HepG2 (cell line): ENCODE results near the gene MPST. TPM values are rescaled to one million over a fixed set of nuclear protein-coding genes. Genes with fewer than 3 reads are reported as not detected.

Experiments used
- ARNT2 ChIP-seq: sonication (generic); formaldehyde crosslinking; IDR thresholded peaks from 2 replicates; pipeline ENCODE4 v1.8.0; 2022; ENCODE audit warnings: mild to moderate bottlenecking, low read depth, missing genetic modification reagents, moderate library complexity
- ATM ChIP-seq: fragments of 450-650 bp; IDR thresholded peaks from 2 replicates; pipeline ENCODE4 v1.7.1; 2017; ENCODE audit warnings: mild to moderate bottlenecking, borderline replicate concordance
- CREB1 ChIP-seq, 2 experiments: fragments of 450-650 bp in 1 of 2; IDR thresholded peaks; 2 replicates each; pipeline ENCODE4 v1.6.1; 2016 to 2017; ENCODE audit warnings: control low read depth in 1 of 2, mild to moderate bottlenecking in 1 of 2, missing compliant biosample characterization in 1 of 2, missing genetic modification characterization in 1 of 2
- KDM3A ChIP-seq: IDR thresholded peaks from 2 replicates; pipeline ENCODE4 v1.6.1; 2018; ENCODE audit warnings: low read depth, missing compliant biosample characterization
- MIER2 ChIP-seq: IDR thresholded peaks from 2 replicates; pipeline ENCODE4 v1.6.1; 2016; ENCODE audit warnings: missing biosample characterization, missing genetic modification reagents
- MXI1 ChIP-seq: IDR thresholded peaks from 3 replicates; pipeline ENCODE4 v1.6.1; 2012; ENCODE audit warnings: low read depth, low read length, inconsistent platforms, borderline replicate concordance
- POLR2G ChIP-seq: fragments of 200-400 bp; formaldehyde crosslinking; IDR thresholded peaks from 2 replicates; pipeline ENCODE4 v1.6.1; 2018; ENCODE audit warnings: mild to moderate bottlenecking, low read depth, low read length, moderate library complexity
- RFXANK ChIP-seq: IDR thresholded peaks from 2 replicates; pipeline ENCODE4 v1.6.1; 2016
- TBX2 ChIP-seq: sonication (generic); formaldehyde crosslinking; IDR thresholded peaks from 2 replicates; pipeline ENCODE4 v1.5.0; 2020; ENCODE audit warnings: missing genetic modification reagents, mild to moderate bottlenecking, borderline replicate concordance
- ZEB1 ChIP-seq: IDR thresholded peaks from 2 replicates; pipeline ENCODE4 v1.6.1; 2012; ENCODE audit warnings: mild to moderate bottlenecking, low read depth, inconsistent platforms; ENCODE audit not compliant: insufficient replicate concordance
- ZFY ChIP-seq: sonication (generic); formaldehyde crosslinking; IDR thresholded peaks from 2 replicates; pipeline ENCODE4 v1.4.0; 2020; ENCODE audit warnings: missing genetic modification reagents
- ZNF180 ChIP-seq: sonication (generic); formaldehyde crosslinking; IDR thresholded peaks from 2 replicates; pipeline ENCODE4 v1.4.0; 2020; ENCODE audit warnings: low read depth, missing genetic modification reagents, borderline replicate concordance
- ZNF451 ChIP-seq: sonication (generic); formaldehyde crosslinking; IDR thresholded peaks from 2 replicates; pipeline ENCODE4 v1.5.0; 2020; ENCODE audit warnings: mild to moderate bottlenecking, missing genetic modification reagents
- ZNF614 ChIP-seq: IDR thresholded peaks from 2 replicates; pipeline ENCODE4 v1.6.1; 2018; ENCODE audit warnings: missing biosample characterization, missing genetic modification reagents, inconsistent platforms, borderline replicate concordance
- polyA plus RNA-seq, 8 experiments: library from polyadenylated mRNA; depleted of rRNA in 3 of 8; stranded (reverse) in 7 of 8; unstranded in 1 of 8; fragments of >200 nt; fragmentation: Illumina TruSeq in 4 of 8; extraction: Trizol in 4 of 8; gene quantifications; 2 replicates each; pipeline versions ENCODE4 v1.2.1 to v1.2.3, GENCODE V29; 2011 to 2016; ENCODE audit warnings: low read depth in 4 of 8, missing spikeins in 1 of 8, mixed read lengths in 1 of 8; ENCODE audit not compliant: insufficient read depth in 1 of 8
- total RNA-seq, 5 experiments: library from RNA; depleted of rRNA; stranded (reverse); fragments of >200 nt; fragmentation: Illumina TruSeq; extraction: Trizol; gene quantifications; 2 replicates each; pipeline ENCODE4 v1.2.3, GENCODE V29; 2016; ENCODE audit warnings: low read depth in 1 of 5
- TF ChIP-seq, protein P1 (sequence below): sonication (generic); formaldehyde crosslinking; IDR thresholded peaks from 2 replicates; pipeline ENCODE4 v1.4.0; 2020; ENCODE audit warnings: mild to moderate bottlenecking, missing genetic modification reagents
- TF ChIP-seq, protein P2 (sequence below): sonication (generic); formaldehyde crosslinking; IDR thresholded peaks from 2 replicates; pipeline ENCODE4 v1.8.1; 2022; ENCODE audit warnings: low read depth, mild to moderate bottlenecking, missing genetic modification reagents
- TF ChIP-seq, protein P3 (sequence below): sonication (generic); formaldehyde crosslinking; IDR thresholded peaks from 2 replicates; pipeline ENCODE4 v1.4.0; 2020; ENCODE audit warnings: missing genetic modification reagents; ENCODE audit errors: not compliant biosample characterization

Gene MPST
- total and polyA plus RNA-seq, 2 of the 13 experiments (the other 11 are each of a cell fraction or from before 2014, with no cell fraction given), result 133 to 141 TPM

DNA sequence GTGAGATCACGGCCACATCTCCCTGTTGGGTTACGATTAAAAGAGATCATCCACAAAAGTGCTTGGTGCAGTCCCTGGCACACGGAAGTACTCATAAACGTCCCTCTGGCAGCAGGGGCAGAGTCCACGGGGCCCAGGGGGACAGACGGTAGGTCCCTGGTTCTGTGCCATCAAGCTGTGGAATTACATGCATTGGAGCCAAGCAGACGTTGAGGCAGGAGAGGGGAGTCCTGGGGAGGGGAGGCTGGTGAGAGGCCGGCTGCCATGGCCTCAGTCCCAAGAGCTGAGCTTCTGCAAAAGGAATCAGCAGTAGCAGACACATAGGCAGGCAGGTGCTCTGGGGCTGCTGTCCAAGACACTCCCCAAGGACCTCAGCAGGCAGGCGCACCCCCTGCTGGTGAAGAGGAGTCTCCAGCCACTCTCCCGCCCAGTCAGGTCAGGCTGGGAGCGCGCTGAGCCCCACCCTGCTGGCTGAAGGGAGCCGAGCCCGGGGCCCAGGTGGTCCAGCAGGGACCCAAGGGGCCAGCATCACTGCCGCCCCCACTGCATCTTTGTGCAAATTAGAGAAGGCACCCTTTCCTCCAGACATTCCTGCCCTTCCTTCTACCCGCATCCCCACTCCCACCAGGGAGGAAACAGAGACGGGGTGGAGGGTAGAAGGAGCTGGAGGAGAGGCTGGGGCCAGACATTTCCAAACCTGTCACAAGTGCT lies 24.4 kb downstream of the MPST start (continued):
- TF ChIP-seq, protein P1, sequence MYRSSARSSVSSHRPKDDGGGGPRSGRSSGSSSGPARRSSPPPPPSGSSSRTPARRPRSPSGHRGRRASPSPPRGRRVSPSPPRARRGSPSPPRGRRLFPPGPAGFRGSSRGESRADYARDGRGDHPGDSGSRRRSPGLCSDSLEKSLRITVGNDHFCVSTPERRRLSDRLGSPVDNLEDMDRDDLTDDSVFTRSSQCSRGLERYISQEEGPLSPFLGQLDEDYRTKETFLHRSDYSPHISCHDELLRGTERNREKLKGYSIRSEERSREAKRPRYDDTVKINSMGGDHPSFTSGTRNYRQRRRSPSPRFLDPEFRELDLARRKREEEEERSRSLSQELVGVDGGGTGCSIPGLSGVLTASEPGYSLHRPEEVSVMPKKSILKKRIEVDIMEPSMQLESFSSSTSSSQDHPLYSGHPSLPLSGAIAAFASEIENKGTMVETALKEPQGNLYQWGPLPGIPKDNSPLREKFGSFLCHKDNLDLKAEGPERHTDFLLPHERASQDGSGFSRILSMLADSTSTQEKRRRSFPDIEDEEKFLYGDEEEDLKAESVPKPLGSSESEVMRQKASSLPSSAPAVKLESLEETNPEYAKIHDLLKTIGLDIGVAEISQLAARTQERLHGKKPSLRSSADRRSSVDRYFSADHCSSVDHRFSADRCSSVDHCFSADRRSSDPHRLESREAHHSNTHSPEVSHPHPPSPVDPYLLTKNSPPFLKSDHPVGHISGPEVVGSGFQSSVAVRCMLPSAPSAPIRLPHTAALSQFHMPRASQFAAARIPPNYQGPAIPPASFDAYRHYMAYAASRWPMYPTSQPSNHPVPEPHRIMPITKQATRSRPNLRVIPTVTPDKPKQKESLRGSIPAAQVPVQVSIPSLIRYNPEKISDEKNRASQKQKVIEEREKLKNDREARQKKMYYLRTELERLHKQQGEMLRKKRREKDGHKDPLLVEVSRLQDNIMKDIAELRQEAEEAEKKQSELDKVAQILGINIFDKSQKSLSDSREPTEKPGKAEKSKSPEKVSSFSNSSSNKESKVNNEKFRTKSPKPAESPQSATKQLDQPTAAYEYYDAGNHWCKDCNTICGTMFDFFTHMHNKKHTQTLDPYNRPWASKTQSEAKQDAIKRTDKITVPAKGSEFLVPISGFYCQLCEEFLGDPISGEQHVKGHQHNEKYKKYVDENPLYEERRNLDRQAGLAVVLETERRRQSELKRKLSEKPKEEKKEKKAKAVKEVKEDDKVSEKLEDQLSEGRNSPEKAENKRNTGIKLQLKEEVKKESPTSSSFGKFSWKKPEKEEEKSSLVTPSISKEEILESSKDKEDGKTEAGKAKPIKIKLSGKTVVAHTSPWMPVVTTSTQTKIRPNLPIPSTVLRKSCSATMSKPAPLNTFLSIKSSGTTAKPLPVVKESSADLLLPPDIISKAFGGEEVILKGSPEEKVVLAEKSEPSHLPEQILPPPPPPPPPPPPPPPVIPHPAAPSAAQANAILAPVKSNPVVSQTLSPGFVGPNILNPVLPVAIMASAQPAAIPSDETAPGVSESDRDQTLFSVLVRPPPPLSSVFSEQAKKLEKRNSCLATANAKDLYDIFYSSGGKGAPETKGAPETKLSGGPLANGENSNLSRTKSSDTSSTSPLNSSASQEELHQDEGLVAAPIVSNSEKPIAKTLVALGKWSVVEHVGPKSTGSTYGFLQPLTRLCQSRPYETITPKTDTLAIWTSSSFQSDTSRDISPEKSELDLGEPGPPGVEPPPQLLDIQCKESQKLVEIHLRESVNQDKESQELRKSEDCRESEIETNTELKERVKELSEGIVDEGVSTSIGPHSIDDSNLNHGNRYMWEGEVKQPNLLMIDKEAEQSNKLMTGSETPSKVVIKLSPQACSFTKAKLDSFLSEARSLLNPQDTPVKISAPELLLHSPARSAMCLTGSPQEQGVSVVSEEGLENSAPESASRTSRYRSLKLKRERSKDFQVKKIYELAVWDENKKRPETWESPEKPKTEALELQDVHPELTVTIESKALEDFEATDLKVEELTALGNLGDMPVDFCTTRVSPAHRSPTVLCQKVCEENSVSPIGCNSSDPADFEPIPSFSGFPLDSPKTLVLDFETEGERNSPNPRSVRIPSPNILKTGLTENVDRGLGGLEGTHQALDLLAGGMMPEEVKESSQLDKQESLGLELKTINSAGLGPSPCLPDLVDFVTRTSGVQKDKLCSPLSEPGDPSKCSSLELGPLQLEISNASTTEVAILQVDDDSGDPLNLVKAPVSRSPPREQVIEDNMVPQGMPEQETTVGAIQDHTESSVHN (CRISPR knock-in tag), result 0 out of 2 replicates have a peak, but pooled peaks have one; percentile 29
- TF ChIP-seq POLR2G, result peak; percentile 85
- TF ChIP-seq, protein P2, sequence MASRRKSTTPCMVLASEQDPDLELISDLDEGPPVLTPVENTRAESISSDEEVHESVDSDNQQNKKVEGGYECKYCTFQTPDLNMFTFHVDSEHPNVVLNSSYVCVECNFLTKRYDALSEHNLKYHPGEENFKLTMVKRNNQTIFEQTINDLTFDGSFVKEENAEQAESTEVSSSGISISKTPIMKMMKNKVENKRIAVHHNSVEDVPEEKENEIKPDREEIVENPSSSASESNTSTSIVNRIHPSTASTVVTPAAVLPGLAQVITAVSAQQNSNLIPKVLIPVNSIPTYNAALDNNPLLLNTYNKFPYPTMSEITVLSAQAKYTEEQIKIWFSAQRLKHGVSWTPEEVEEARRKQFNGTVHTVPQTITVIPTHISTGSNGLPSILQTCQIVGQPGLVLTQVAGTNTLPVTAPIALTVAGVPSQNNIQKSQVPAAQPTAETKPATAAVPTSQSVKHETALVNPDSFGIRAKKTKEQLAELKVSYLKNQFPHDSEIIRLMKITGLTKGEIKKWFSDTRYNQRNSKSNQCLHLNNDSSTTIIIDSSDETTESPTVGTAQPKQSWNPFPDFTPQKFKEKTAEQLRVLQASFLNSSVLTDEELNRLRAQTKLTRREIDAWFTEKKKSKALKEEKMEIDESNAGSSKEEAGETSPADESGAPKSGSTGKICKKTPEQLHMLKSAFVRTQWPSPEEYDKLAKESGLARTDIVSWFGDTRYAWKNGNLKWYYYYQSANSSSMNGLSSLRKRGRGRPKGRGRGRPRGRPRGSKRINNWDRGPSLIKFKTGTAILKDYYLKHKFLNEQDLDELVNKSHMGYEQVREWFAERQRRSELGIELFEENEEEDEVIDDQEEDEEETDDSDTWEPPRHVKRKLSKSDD (CRISPR knock-in tag), result no peak
- TF ChIP-seq ZFY (CRISPR knock-in tag), result peak; percentile 48; the same call in 1 of the 2 replicates
- TF ChIP-seq KDM3A (CRISPR knock-in tag), result 0 out of 2 replicates have a peak, but pooled peaks have one; percentile 52
- TF ChIP-seq ZEB1, result peak; percentile 60
- peak; percentile 43; the same call in 1 of the 3 replicates for TF ChIP-seq MXI1
- peak; percentile 17; the same call in 1 of the 2 replicates for TF ChIP-seq ZNF614 (CRISPR knock-in tag)
- TF ChIP-seq, protein P3, sequence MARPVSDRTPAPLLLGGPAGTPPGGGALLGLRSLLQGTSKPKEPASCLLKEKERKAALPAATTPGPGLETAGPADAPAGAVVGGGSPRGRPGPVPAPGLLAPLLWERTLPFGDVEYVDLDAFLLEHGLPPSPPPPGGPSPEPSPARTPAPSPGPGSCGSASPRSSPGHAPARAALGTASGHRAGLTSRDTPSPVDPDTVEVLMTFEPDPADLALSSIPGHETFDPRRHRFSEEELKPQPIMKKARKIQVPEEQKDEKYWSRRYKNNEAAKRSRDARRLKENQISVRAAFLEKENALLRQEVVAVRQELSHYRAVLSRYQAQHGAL (CRISPR knock-in tag), result no peak
- 0 out of 2 replicates have a peak, but pooled peaks have one; percentile 20 for TF ChIP-seq MIER2 (CRISPR knock-in tag)
- peak; percentile 82 for TF ChIP-seq ZNF451 (CRISPR knock-in tag)
- TF ChIP-seq RFXANK (CRISPR knock-in tag), result 0 out of 2 replicates have a peak, but pooled peaks have one; percentile 47
- TF ChIP-seq TBX2, result peak; percentile 12; the same call in 1 of the 2 replicates
- 0 out of 2 replicates have a peak, but pooled peaks have one; percentile 63 for TF ChIP-seq ARNT2 (CRISPR knock-in tag)
- TF ChIP-seq ZNF180 (CRISPR knock-in tag), result no peak
- no peak for TF ChIP-seq CREB1 (IDR thresholded peaks at IDR 0.05)
- no peak for TF ChIP-seq CREB1 (CRISPR knock-in tag; IDR thresholded peaks at IDR 0.05)
- no peak for TF ChIP-seq ATM
